Ecto neural progenitor cell (in vitro differentiated cells): Measurements from ENCODE around the gene SCAPER.
A peak's percentile ranks its signal among the peaks of the same experiment; 100 is the strongest.
"Not testable (repeated sequence)": the region's sequence is repeated elsewhere in the genome, so short reads cannot be mapped to it uniquely, and the experiment has no call there.

ENCODE experiments used
- DNase-seq: peaks from one replicate; pipeline ENCODE4 v3.0.0-alpha.2; 2018; ENCODE audit warnings: low spot score

SCAPER gene

DNA sequence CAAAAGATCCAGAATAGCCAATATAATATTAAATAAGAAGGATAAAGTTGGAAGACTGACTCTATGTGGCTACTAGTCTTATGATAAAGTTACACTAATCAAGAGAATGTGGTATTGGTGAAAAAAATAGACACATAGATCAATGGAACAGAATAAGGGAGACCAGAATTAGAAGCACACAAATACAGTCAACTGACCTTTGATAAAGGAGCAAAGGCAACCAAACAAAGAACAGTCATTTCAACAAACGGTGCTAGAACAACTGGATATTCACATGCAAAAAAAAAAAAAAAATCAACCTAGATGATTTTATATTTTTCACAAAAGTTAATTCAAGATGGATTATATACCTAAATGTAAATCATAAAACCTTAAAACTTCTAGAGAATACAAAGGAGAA lies 422.1 kb downstream of the SCAPER start:
- no peak for DNase-seq

DNA sequence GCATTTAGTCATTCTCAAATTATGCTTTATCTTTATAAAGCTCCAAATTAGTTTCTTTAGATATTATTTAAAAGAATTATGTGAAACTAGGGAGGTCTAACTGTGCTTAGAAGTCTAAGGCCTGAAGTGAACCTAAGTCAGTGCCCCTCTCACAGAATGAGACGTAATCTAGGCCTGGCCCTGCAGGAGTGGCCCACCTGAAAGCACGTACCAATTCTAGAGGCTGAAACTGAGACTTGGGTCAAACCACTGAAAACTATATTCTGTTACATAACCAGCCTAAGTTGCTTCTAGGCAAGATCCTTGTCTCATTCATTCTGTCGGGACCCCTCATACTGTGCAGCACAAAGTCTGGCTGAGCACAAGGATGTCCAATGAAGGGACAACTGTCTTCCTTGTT lies 424.9 kb downstream of the SCAPER start:
- no peak for DNase-seq

GRCh38 chr15:76470691-76471090 lies 434.4 kb downstream of the SCAPER start:
- DNase-seq: no peak

DNA sequence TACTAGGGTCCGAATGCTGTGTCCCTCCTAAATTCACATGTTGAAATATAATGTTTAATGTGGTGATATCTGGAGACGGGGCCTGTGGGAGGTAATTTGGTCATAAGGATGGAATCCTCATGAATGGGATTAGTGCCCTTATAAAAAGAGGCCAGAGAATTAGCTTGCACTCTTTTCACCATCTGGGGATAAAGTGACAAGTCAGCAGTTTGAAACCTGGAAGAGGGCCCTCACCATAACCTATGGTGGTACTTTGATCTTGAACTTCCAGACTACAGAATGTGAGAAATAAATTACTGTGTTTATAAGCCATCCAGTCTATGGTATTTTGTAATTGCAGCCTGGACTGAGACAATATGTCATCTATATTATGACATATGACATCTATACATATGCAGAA lies 436.4 kb downstream of the SCAPER start:
- no peak for DNase-seq

DNA sequence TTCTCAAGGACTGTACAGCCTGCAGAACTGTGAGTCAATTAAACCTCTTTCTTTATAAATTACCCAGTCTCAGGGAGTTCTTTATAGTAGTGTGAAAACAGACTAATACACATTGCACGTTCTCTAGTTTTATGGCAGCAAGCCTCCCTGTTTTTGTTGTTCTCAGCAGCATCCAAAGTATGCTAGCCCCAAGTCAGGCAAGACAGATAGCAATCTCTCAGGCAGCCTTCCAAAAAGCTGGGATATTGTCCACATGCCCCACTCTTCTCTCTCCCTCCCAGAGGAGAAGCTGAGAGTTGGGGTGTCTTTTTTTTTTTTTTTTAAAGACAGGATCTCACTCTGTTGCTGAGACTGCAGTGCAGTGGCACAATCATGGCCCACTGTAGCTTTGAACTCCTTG lies 438.0 kb downstream of the SCAPER start:
- no peak for DNase-seq

DNA sequence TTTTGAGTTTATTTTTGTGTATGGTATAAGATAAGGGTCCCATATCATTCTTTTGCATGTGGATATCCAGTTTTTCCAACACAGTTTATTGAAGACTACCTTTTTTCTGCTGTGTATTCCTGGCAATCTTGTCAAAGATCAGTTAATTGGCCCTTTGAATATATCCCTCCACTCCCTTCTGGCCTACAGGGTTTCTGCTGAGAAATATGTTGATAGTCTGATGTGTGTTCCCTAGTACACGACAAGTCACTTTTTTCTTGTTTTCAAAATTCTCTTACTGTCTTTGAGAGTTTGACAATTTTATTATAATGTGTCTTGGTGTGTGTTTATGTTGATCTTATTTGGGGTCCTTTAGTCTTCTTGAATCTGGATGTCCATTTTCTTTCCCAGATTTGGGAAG lies 439.4 kb downstream of the SCAPER start:
- no peak for DNase-seq

- no peak for DNase-seq
Measured at GRCh38 chr15:76464247-76464646, 440.9 kb downstream of the SCAPER start.

- DNase-seq: no peak
Measured at GRCh38 chr15:76460871-76461270, 444.3 kb downstream of the SCAPER start.

DNA sequence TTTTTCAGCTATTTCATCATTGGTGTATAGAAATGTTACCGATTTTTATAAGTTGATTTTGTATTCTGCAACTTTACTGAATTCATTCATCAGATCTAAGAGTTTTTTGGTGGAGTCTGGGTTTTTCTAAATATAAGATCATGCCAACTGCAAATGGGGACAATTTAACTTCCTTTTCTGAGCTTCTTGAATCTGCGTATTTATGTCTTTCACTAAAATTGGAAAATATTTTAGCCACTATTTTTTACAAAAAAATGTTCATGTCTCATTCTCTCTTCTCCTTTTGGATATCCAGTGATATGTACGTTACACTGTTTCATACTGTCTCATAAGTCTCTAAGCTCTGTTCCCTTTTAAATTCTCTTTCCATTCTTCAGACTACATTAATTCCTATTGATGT lies 444.8 kb downstream of the SCAPER start:
- DNase-seq: no peak

- no peak for DNase-seq
Measured at GRCh38 chr15:76451540-76451939, 453.6 kb downstream of the SCAPER start.

DNA sequence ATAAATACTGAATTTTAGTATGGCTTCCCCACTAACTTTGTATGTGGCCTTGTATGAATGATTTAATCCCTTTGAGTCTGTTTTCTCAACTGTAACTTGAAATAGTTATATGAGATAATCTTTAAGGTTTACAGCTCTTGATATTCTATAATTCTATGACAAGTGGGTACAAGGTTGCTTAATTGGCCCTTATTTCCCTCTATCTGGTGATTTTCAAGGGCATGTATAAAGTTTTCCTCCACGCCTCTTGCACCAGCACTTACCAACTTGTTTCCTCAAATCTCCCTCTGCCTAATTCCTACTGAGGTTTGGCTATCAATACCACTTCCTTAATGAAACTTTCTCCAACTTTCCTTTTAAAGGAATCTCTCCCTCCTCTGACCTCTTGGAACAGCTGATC lies 455.7 kb downstream of the SCAPER start:
- no peak for DNase-seq

DNA sequence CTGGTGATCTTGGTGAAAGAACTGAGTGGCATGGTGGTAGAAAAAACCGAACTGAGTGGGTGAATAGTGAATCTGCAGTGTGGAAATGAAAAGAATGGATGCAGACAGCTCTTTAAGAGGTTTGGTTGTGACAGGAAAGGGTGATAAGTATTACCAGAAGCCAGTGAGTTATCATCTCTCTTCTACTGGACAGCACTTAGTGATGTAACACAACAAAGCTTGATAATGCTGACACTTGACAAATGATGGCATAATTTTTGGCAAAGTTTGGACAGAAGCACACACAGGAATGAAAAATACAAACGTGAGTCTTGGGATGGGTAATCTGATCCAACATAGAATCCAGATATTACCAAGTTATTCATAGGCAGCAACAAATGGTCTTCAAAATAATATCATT lies 456.4 kb downstream of the SCAPER start:
- DNase-seq: no peak

DNA sequence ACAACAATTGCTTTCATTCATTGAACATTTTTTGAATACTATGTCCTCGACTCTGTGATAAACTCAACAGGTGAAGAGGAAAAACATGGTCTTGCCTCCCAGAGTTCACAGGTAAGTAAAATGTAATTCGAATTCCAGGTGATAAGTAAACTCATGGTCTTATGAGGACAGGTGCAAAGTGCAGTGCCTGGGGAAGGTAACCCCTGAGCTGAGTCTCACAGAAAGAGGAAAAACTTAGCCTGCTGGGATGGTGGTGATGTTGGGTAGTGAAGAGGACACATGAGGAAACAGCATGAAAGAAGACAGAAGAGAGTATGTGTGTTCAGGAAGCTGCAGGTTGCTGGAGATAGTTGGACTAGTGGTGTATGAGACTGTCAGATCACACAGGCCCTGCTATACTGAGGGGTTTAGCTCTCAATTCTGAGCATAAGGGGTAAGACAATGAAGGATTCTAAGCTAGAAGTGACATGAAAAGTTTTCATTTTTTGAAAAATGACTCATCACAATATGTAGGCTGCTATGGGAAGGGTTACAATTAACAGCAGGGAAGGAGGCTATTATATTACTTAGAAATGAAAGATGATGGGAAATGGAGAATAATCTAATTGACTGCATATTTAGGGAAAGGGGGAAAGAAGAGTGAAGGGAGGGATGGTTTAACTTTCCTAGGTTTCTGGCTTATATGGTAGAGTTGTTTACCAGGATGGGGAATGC lies 457.3 kb downstream of the SCAPER start:
- DNase-seq: no peak

- no peak for DNase-seq
Measured at GRCh38 chr15:76440441-76440840, 464.7 kb downstream of the SCAPER start.

DNA sequence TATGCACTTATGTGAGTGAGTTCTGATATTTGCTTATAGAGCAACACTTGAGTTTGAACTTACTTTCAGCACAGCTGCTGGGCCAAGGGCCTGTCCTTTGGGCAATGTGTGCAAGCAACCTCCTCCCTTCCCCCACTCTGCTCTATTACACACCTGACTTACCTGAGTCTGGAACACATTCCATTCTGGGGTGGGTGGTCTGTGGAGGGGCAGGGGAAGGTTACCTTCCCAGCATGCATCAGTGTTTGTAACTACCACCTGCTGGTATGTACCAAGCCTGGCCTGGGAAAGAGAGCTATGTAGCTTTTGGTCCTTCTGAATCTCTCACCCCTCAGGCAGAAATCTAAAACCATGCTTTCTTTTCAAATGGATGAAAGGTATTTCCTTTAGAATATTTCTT lies 465.6 kb downstream of the SCAPER start:
- DNase-seq: no peak

- no peak for DNase-seq
Measured at GRCh38 chr15:76433798-76434400, 471.2 kb downstream of the SCAPER start.

- DNase-seq: not testable (repeated sequence)
Measured at GRCh38 chr15:76433036-76433435, 472.1 kb downstream of the SCAPER start.

- no peak for DNase-seq
Measured at GRCh38 chr15:76432604-76433003, 472.5 kb downstream of the SCAPER start.

DNA sequence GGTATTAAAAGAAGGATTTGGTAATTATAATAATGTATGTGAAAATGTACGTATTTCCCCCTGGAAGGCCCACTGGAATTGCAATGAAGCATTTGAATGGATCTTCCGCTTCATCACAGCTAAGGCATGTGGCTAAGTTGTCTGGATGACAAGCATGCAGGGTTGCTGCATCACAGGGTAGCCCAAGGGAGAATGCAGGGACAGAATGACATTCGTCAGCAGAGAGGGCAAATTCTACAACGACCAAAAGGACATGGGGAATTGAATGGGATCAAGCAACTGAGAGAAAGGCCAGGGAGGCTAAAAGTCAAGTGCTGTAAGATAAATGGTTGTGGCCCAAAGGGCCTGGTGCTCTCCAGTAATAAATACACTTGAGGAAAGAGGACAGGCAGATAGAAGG lies 473.2 kb downstream of the SCAPER start:
- DNase-seq: peak; percentile 53

GRCh38 chr15:76430711-76431110 lies 474.4 kb downstream of the SCAPER start:
- DNase-seq: not testable (repeated sequence)

GRCh38 chr15:76429661-76430060 lies 475.5 kb downstream of the SCAPER start:
- peak; percentile 44 for DNase-seq

GRCh38 chr15:76426941-76427340 lies 478.2 kb downstream of the SCAPER start:
- no peak for DNase-seq

DNA sequence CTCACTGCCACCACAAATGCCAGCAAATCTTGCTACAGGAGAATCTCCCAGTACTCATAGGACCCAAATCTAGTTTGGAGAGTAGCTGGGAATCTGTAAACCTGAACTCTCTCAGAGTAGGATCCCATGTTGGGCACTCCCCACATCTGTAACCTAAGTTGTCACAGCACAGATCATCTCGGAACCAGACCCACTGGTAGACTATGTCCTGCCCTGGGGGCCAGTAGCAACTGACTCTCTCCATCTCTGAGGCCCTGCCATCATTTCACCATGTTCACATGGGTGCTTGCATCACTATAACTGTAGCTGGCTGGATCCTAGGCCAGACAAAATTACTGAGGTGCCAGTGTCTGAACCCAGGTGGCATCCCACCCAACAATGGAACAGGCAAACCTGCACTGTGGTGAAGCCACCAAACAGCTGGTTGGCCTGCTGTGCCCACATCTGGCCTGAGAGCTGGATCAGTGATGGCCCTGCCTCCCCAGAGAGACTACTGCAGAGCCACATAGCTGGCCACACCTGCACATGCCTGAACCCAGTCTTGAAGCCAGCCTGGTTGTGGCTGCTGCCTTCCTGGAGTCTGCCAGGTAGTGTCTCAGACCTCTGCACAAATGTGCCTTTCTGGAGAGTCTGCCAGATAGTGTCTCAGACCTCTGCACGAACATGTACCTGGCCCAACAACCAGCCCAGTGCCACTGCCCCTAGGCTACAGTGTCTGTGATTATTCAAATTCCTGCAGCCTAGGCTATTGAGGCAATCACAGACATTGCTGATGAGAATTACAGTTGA lies 486.6 kb downstream of the SCAPER start:
- no peak for DNase-seq
